ENCODE results near the gene LRRC41. TPM values are rescaled to one million over a fixed set of nuclear protein-coding genes. Genes with fewer than 3 reads are reported as not detected.

Gene LRRC41
- total and polyA plus RNA-seq, 2 of the 13 experiments (the other 11 are each of a cell fraction or from before 2014, with no cell fraction given): 48.1 to 53.6 TPM

DNA sequence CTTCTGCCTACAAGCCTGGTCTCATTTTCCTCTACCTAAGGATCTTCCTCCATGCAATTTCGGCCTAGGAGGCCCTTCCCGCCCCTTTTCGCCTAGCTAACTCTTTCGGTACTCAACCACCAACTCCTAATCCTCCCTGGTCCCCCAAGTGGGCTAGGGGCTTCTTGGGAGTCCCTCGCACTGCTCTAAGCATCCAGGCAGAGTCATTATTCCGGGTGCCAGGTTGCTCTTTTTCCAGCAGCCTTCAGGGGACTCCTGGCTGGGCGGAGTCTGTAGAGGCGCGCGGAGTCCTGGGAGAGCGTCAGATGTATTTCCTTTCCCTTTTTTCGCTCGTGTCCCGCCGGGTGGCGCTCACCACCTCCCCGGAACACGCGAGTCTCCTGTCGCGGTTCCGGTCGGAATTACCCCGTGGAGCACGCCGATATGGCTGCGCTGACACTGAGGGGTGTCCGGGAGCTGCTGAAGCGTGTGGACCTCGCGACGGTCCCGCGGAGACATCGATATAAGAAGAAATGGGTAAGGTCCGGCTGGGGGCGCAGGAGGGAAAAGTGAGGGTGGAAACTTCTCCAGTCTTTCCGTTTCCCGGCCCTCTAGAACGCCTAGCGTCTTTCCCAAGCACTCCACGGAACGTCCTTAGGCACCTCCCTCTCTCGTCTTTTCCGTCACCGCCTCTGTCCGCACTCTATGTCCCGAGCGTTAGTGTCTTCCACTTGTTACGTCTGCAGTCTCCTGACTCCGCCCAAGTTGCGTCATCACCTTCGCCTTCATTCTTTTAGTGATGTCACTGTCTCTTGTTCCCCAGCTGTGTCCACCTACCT, 37.2 kb upstream of the LRRC41 start, which contains the start of gene NSUN4 (continued):
- TF ChIP-seq, protein P1, sequence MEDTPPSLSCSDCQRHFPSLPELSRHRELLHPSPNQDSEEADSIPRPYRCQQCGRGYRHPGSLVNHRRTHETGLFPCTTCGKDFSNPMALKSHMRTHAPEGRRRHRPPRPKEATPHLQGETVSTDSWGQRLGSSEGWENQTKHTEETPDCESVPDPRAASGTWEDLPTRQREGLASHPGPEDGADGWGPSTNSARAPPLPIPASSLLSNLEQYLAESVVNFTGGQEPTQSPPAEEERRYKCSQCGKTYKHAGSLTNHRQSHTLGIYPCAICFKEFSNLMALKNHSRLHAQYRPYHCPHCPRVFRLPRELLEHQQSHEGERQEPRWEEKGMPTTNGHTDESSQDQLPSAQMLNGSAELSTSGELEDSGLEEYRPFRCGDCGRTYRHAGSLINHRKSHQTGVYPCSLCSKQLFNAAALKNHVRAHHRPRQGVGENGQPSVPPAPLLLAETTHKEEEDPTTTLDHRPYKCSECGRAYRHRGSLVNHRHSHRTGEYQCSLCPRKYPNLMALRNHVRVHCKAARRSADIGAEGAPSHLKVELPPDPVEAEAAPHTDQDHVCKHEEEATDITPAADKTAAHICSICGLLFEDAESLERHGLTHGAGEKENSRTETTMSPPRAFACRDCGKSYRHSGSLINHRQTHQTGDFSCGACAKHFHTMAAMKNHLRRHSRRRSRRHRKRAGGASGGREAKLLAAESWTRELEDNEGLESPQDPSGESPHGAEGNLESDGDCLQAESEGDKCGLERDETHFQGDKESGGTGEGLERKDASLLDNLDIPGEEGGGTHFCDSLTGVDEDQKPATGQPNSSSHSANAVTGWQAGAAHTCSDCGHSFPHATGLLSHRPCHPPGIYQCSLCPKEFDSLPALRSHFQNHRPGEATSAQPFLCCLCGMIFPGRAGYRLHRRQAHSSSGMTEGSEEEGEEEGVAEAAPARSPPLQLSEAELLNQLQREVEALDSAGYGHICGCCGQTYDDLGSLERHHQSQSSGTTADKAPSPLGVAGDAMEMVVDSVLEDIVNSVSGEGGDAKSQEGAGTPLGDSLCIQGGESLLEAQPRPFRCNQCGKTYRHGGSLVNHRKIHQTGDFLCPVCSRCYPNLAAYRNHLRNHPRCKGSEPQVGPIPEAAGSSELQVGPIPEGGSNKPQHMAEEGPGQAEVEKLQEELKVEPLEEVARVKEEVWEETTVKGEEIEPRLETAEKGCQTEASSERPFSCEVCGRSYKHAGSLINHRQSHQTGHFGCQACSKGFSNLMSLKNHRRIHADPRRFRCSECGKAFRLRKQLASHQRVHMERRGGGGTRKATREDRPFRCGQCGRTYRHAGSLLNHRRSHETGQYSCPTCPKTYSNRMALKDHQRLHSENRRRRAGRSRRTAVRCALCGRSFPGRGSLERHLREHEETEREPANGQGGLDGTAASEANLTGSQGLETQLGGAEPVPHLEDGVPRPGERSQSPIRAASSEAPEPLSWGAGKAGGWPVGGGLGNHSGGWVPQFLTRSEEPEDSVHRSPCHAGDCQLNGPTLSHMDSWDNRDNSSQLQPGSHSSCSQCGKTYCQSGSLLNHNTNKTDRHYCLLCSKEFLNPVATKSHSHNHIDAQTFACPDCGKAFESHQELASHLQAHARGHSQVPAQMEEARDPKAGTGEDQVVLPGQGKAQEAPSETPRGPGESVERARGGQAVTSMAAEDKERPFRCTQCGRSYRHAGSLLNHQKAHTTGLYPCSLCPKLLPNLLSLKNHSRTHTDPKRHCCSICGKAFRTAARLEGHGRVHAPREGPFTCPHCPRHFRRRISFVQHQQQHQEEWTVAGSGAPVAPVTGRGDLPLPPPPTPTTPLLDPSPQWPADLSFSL (CRISPR knock-in tag; IDR thresholded peaks at IDR 0.05): no peak
- TF ChIP-seq GATA4 (IDR thresholded peaks at IDR 0.05; ENCODE audit: borderline replicate concordance, low read depth) (peak; percentile 46; the same call in 1 of the 2 replicates), ZNF224 (CRISPR knock-in tag; IDR thresholded peaks at IDR 0.05) (no peak), FOXK1 (CRISPR knock-in tag; IDR thresholded peaks at IDR 0.05; ENCODE audit: borderline replicate concordance, low read depth) (peak; percentile 74; the same call in 1 of the 2 replicates), SOX6 (IDR thresholded peaks at IDR 0.05) (no peak), SOX6 (CRISPR knock-in tag; IDR thresholded peaks at IDR 0.05) (no peak), ZNF274 (CRISPR knock-in tag; IDR thresholded peaks at IDR 0.05) (peak; percentile 80; the same call in 1 of the 2 replicates), PAWR (CRISPR knock-in tag; IDR thresholded peaks at IDR 0.05; ENCODE audit: borderline replicate concordance) (no peak), ZC3H13 (CRISPR knock-in tag; IDR thresholded peaks at IDR 0.05) (peak; percentile 86; the same call in 1 of the 2 replicates), ZNF317 (CRISPR knock-in tag; IDR thresholded peaks at IDR 0.05) (0 out of 2 replicates have a peak, but pooled peaks have one; percentile 51), ZNF567 (CRISPR knock-in tag; IDR thresholded peaks at IDR 0.05; ENCODE audit: borderline replicate concordance) (0 out of 2 replicates have a peak, but pooled peaks have one; percentile 20)
- TF ChIP-seq, protein P2, sequence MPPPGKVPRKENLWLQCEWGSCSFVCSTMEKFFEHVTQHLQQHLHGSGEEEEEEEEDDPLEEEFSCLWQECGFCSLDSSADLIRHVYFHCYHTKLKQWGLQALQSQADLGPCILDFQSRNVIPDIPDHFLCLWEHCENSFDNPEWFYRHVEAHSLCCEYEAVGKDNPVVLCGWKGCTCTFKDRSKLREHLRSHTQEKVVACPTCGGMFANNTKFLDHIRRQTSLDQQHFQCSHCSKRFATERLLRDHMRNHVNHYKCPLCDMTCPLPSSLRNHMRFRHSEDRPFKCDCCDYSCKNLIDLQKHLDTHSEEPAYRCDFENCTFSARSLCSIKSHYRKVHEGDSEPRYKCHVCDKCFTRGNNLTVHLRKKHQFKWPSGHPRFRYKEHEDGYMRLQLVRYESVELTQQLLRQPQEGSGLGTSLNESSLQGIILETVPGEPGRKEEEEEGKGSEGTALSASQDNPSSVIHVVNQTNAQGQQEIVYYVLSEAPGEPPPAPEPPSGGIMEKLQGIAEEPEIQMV (CRISPR knock-in tag; IDR thresholded peaks at IDR 0.05; ENCODE audit: low read depth): no peak
- TF ChIP-seq, protein P3, sequence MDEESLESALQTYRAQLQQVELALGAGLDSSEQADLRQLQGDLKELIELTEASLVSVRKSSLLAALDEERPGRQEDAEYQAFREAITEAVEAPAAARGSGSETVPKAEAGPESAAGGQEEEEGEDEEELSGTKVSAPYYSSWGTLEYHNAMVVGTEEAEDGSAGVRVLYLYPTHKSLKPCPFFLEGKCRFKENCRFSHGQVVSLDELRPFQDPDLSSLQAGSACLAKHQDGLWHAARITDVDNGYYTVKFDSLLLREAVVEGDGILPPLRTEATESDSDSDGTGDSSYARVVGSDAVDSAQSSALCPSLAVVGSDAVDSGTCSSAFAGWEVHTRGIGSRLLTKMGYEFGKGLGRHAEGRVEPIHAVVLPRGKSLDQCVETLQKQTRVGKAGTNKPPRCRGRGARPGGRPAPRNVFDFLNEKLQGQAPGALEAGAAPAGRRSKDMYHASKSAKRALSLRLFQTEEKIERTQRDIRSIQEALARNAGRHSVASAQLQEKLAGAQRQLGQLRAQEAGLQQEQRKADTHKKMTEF (CRISPR knock-in tag; IDR thresholded peaks at IDR 0.05): peak; percentile 87
